Measurements from ENCODE around the gene PLXNA4.

The PLXNA4 gene

GRCh38 chr7:132504852-132505251, 71.4 kb downstream of the PLXNA4 start:
- DNase-seq (ENCODE audit: low read depth in 2 of 3, low spot score in 2 of 3): no peak

- no peak for DNase-seq (ENCODE audit: low read depth in 2 of 3, low spot score in 2 of 3)
Observed at GRCh38 chr7:132504071-132504470, 72.2 kb downstream of the PLXNA4 start.

- no peak for DNase-seq (ENCODE audit: low read depth in 2 of 3, low spot score in 2 of 3)
Observed at GRCh38 chr7:132503415-132503814, 72.9 kb downstream of the PLXNA4 start.

DNA sequence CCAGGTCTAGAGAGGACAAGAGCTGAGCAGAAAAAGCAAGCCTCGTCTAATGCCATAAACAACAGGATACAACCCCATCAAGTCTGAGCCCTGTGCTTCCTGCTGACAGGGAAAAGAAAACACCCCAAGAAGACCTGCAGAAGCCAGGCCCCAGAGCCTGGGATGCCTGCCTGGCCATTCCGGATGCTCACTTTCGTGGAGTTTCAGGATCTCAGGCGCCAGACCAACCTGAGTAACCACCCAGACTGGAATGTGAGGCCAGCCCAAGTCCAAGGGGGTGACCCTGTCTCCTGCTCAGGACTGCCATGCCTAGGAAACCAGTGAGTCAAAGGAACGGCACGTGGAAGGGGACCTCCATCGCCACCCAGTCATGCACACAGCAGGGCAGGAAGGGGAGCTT, 74.3 kb downstream of the PLXNA4 start:
- DNase-seq (ENCODE audit: low read depth in 2 of 3, low spot score in 2 of 3): no peak

GRCh38 chr7:132500727-132501440, 75.4 kb downstream of the PLXNA4 start:
- no peak for DNase-seq (ENCODE audit: low read depth in 2 of 3, low spot score in 2 of 3)

DNA sequence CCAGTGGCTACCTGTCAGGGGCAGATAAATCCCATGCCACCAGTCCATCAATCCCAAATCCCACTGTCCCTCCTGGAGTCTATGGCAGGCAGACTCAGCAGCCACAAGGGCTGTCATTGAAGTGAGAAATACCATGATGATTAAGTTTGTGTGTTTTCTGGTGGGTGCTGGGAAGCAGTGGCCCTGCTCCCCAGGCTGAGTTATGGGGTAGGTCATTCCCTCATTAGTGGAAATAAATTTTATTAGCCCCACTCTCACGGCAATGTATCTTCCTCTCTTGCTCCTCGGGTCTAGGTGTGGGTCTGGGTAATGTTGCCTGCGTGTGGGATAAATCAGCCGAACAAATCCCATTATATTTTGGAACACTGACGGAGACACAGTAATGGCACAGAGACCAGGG, 76.8 kb downstream of the PLXNA4 start:
- DNase-seq (ENCODE audit: low read depth in 2 of 3, low spot score in 2 of 3): no peak

- no peak for DNase-seq (ENCODE audit: low read depth in 2 of 3, low spot score in 2 of 3)
Observed at GRCh38 chr7:132499065-132499464, 77.2 kb downstream of the PLXNA4 start.

- no peak for DNase-seq (ENCODE audit: low read depth in 2 of 3, low spot score in 2 of 3)
Observed at GRCh38 chr7:132498319-132498718, 78.0 kb downstream of the PLXNA4 start.

DNA sequence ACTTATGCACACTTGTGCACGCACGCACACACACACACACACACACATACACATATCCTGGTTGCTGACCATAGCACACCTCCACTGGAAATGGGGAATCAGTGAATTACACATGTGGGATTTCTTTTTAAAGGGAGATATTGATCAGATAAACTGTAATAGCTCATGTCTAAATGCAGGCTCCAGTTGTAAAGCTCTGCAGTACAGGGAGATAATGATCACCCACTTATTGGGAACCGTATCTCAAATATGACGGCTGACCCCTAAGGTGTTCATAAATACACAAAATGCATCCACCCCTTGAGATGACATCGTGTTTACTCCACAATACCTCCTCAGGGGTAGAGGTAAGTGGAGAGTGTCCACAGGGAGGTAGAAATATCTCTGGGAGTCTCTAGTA, 79.2 kb downstream of the PLXNA4 start:
- DNase-seq (ENCODE audit: low read depth in 2 of 3, low spot score in 2 of 3): no peak

DNA sequence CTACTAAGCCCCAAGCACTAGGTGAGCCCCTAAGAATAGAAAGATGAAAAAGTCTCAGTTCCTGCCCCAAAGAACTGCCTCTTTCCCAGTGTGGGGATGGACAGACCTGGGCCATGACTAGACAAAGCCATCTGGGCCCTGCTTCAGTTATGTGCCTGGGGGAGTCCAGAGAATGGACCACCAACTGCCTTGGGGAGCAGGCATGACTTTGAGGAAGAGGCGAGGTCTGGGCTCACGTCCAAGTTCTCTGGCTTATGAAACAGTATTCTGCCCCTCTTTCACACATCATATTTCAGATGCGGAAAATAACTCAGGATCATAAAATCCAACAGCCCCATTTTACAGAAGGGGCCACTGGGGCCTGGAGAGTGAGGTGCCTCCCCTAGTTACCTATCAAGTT, 80.3 kb downstream of the PLXNA4 start:
- DNase-seq (ENCODE audit: low read depth in 2 of 3, low spot score in 2 of 3): no peak

GRCh38 chr7:132494474-132494873, 81.8 kb downstream of the PLXNA4 start:
- DNase-seq (ENCODE audit: low read depth in 2 of 3, low spot score in 2 of 3): no peak

GRCh38 chr7:132492823-132493445, 83.3 kb downstream of the PLXNA4 start:
- no peak for DNase-seq (ENCODE audit: low read depth in 2 of 3, low spot score in 2 of 3)

GRCh38 chr7:132491391-132491945, 84.8 kb downstream of the PLXNA4 start:
- DNase-seq (ENCODE audit: low read depth in 2 of 3, low spot score in 2 of 3): no peak

DNA sequence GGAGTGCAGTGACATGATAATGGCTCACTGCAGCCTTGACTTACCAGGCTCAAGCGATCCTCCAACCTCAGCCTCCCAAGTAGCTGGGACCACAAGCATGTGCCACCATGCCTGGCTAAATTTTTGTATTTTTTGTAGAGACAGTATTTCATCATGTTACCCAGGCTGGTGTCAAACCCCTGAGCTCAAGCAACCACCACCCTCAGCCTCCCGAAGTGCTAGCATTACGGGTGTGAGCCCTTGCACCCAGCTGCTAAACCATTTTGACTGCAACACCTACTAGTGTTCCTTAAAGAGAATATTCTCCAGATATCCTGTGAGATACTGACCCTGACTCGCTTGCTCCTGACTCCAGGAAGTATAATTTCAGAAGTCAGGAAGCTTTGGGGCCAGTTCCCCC, 85.8 kb downstream of the PLXNA4 start:
- DNase-seq (ENCODE audit: low read depth in 2 of 3, low spot score in 2 of 3): no peak

DNA sequence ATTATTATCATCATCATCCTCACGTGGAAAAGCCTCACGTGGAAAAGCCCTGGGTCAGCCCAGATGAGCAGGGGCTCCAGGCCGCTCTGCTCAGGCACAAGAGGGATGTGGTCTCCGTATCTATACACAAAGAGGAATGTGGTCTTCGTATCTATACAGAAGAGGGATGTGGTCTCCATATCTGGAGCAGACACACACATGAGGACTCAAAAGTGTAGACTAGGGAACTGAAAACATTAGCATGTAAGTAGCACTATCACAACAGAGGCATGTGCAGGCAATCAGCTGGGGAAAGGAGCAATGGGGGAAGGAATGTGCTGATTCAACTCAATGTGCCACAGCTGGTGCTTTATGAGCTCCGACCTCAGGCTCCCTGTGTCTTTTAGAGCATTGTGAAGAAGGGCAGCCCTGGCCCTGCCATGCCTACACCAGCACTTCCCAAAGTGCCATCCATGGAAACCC, 86.5 kb downstream of the PLXNA4 start:
- DNase-seq (ENCODE audit: low read depth in 2 of 3, low spot score in 2 of 3): no peak

DNA sequence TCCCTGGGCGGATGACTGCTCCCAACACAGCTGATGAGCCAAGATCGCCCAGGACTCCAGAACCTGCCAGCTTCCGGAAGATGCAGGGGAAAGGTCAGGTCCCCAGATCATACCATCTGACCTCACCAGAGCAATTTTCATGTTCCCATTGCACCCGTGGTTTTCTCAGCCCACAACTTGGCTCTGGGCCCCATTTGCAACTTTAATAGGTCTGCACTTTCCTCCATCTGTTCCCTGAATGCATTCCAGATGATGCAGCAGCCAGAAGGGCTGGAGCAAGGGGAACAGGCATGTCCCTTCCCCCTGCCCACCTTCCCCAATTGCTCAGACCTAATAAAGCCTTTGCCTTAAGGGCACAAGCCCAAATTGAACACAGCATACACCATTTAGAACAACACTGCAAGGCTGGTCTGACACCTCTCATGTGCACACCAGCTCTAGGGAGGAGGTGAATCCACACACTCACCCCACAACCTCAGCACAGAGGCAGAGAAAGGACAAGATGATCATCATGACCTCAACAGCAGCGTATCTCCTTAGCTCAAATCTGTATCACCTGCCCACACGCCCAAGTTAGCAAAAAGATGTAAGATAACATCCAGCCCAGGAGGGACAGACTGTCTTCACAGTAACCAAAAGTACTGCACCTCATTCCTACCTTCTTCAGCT, 87.5 kb downstream of the PLXNA4 start:
- DNase-seq (ENCODE audit: low read depth in 2 of 3, low spot score in 2 of 3): no peak

GRCh38 chr7:132486274-132486610, 90.0 kb downstream of the PLXNA4 start:
- no peak for DNase-seq (ENCODE audit: low read depth in 2 of 3, low spot score in 2 of 3)

GRCh38 chr7:132485600-132486273, 90.5 kb downstream of the PLXNA4 start:
- no peak for DNase-seq (ENCODE audit: low read depth in 2 of 3, low spot score in 2 of 3)

DNA sequence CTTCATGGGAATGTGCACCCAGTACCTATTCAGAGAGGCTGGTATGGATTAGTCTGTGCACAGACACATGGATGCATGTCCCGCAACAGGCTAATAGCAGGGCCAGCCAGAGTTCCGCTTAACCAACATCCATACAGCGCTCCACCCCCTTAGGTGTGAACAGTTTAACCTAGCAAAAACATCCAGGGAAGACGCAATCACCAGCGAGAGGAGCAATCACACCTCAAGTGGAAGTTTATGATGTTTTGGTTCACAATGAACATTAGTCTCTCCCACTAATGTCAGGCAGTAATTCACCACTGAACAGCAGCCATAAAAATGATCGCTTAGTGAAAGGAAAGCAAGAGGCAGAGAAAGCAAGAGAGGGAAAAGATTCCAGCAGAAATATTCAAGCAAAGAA, 91.1 kb downstream of the PLXNA4 start:
- DNase-seq (ENCODE audit: low read depth in 2 of 3, low spot score in 2 of 3): no peak

DNA sequence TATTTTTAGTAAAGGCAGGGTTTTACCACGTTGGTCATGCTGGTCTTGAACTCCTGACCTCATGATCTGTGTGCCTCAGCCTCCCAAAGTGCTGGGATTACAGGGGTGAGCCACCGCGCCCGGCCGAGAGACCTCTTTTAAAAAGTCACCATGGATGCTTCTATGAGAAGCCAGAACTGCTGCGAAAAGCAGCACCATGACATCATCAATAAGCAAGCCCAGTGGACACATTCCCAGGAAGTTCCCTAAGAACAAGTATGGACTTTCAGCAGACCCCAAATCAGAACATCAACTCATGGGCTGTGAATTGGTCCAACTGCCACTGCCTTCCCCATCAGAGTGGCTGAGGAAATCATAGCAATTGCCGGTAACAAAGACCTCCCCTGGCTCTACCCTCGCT, 93.4 kb downstream of the PLXNA4 start:
- DNase-seq (ENCODE audit: low read depth in 2 of 3, low spot score in 2 of 3): no peak

DNA sequence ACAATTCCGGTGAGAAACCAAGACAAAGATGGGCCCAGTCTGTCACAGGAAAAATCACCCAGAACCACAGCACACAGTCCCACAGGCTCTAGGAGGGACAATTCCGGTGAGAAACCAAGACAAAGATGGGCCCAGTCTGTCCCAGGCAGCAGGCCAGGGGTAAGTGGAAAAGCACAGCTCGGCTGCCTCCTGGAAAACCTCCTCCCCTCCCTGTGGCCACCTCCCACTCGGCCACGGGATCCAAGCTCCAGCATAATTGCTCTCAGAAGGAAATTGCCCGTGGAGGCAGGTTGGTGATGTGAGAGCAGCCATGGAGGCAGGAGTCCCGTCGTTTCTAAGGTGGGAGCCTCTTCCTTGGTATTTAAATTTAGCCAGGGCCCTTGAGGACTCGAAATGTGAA, 95.7 kb downstream of the PLXNA4 start:
- no peak for DNase-seq (ENCODE audit: low read depth in 2 of 3, low spot score in 2 of 3)

DNA sequence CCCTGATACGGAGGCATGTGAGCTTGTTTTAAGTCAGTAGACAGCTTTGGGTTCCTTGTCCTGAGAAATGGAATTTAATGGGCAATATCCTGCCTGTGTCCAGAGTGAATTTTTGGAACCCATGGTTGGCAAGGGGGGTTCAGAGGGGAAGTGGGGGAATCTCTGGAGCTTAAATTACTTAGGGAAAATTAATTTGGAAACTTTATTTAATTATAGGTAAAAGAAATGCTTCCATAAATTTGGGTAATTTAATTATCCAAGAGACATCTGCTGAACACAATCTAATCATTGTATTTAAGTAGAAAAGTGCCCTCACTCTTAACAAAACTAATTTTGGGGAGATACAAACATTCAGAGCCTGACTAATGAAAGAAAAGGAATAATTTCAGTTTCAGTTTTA, 99.7 kb downstream of the PLXNA4 start:
- DNase-seq (ENCODE audit: low read depth in 2 of 3, low spot score in 2 of 3): no peak
